GM12878 (cell line): ENCODE data around the gene SECTM1. TPM values are rescaled to one million over a fixed set of nuclear protein-coding genes. Genes with fewer than 3 reads are reported as not detected.

Experiments used
- ATAC-seq: fragments of 200-7000 bp; cut with Tn5 transposase; 3 replicates; pipeline ENCODE4 v1.9.1; 2020; ENCODE audit warnings: mild to moderate bottlenecking, moderate library complexity
- BruUV-seq: library from RNA; stranded (reverse); fragments of 400-500 nt; replicated peaks from 2 replicates; lab custom pipeline; 2021; lab: Mats Ljungman, UMichigan
- CTCF ChIA-PET: fragments of 300-600 bp; sonication (Branson Sonifier 250); formaldehyde crosslinking; extraction: SDS; loops from one replicate; lab custom pipeline; 2021; ENCODE audit warnings: inconsistent platforms; lab: Yijun Ruan, JAX
- POLR2A ChIA-PET: fragments of 350-600 bp; formaldehyde crosslinking; extraction: SDS; loops from one replicate; lab custom pipeline; 2021; ENCODE audit warnings: inconsistent platforms; lab: Charles Lee
- RAD21 ChIA-PET: fragments of 300-600 bp; sonication (Branson Sonifier 250); formaldehyde crosslinking; loops from one replicate; lab custom pipeline; 2023; ENCODE audit warnings: antibody characterized with exemption; ENCODE audit not compliant: unreplicated experiment; lab: Charles Lee
- SMC1A ChIA-PET: fragments of 300-600 bp; sonication (Branson Sonifier 250); formaldehyde crosslinking; loops from one replicate; lab custom pipeline; 2023; ENCODE audit not compliant: unreplicated experiment, uncharacterized antibody; lab: Charles Lee
- DNase-seq: peaks from one replicate; pipeline ENCODE4 v3.0.0-alpha.2; 2011; ENCODE audit warnings: low read depth, low spot score
- FAIRE-seq: peaks from 3 replicates; lab custom pipeline; 2011; peaks lifted over from hg19 to GRCh38; lab: Jason Lieb, UNC
- H2AFZ ChIP-seq: 2 replicates; pipeline ENCODE4 v1.6.0; 2011; ENCODE audit warnings: low read depth, low read length, control low read depth; ENCODE audit not compliant: control insufficient read depth
- H3K27ac ChIP-seq: 2 replicates; pipeline ENCODE4 v1.5.1; 2011; ENCODE audit warnings: control low read depth; ENCODE audit not compliant: control insufficient read depth, insufficient read depth
- H3K27me3 ChIP-seq, 2 experiments: replicated peaks in 1 of 2; 2 replicates each; pipeline versions ENCODE4 v1.6.0 to v1.6.1; 2011; ENCODE audit warnings: low read length in 1 of 2; ENCODE audit not compliant: control insufficient read depth in 2 of 2, insufficient read depth in 2 of 2
- H3K36me3 ChIP-seq, 2 experiments: 2 replicates each; pipeline ENCODE4 v1.5.1; 2011; ENCODE audit warnings: low read length in 1 of 2; ENCODE audit not compliant: control insufficient read depth in 2 of 2, insufficient read depth in 2 of 2
- H3K4me1 ChIP-seq: 2 replicates; pipeline ENCODE4 v1.6.1; 2011; ENCODE audit warnings: mild to moderate bottlenecking, low read length, moderate library complexity, mixed read lengths; ENCODE audit not compliant: control insufficient read depth, insufficient read depth
- H3K4me2 ChIP-seq: 2 replicates; pipeline ENCODE4 v1.6.0; 2011; ENCODE audit warnings: control low read depth; ENCODE audit not compliant: control insufficient read depth, insufficient read depth
- H3K4me3 ChIP-seq: fragments of 200-600 bp; sonication (generic); 2 replicates; pipeline ENCODE4 v1.5.1; 2016
- H3K79me2 ChIP-seq: 2 replicates; pipeline ENCODE4 v1.6.0; 2011; ENCODE audit warnings: low read length; ENCODE audit not compliant: control insufficient read depth, insufficient read depth
- H3K9ac ChIP-seq: 2 replicates; pipeline ENCODE4 v1.8.0; 2011; ENCODE audit warnings: low read length, control low read depth, mixed read lengths; ENCODE audit not compliant: control insufficient read depth, insufficient read depth
- H3K9me3 ChIP-seq: replicated peaks from 3 replicates; pipeline ENCODE4 v1.5.1; 2011; ENCODE audit warnings: mild to moderate bottlenecking, low read length; ENCODE audit not compliant: control insufficient read depth, insufficient read depth
- H4K20me1 ChIP-seq: 2 replicates; pipeline ENCODE4 v1.6.0; 2011; ENCODE audit not compliant: control insufficient read depth, insufficient read depth
- BCLAF1 ChIP-seq: fragments of 450-650 bp; IDR thresholded peaks from 2 replicates; pipeline ENCODE4 v1.6.1; 2017; ENCODE audit warnings: antibody characterized with exemption, mild to moderate bottlenecking, moderate library complexity
- EED ChIP-seq: sonication (generic); IDR thresholded peaks from 2 replicates; pipeline ENCODE4 v1.6.1; 2016; ENCODE audit warnings: antibody characterized with exemption, low read depth
- EP300 ChIP-seq, 2 experiments: fragments of 150-350 bp in 1 of 2; IDR thresholded peaks; 2 replicates each; pipeline ENCODE4 v1.6.1; 2011 to 2012; ENCODE audit warnings: low read depth in 2 of 2, low read length in 2 of 2, borderline replicate concordance in 1 of 2, improper control_type of control experiment in 1 of 2, inconsistent platforms in 1 of 2; ENCODE audit not compliant: control insufficient read depth in 1 of 2
- KDM1A ChIP-seq: fragments of 200-600 bp; sonication (generic); IDR thresholded peaks from 2 replicates; pipeline ENCODE4 v1.6.1; 2016; ENCODE audit warnings: borderline replicate concordance
- MLLT1 ChIP-seq: fragments of 450-650 bp; IDR thresholded peaks from 2 replicates; pipeline ENCODE4 v1.6.1; 2016; ENCODE audit warnings: mild to moderate bottlenecking
- NFYB ChIP-seq: IDR thresholded peaks from 2 replicates; pipeline ENCODE4 v1.6.1; 2011; ENCODE audit warnings: low read depth, mild to moderate bottlenecking, low read length, improper control_type of control experiment, moderate library complexity; ENCODE audit not compliant: insufficient read depth
- WGBS: methylation state at CpG from one replicate; pipeline ENCODE4 v1.1.6; 2016; ENCODE audit warnings: low lambda C conversion rate; ENCODE audit not compliant: insufficient replicate concordance, insufficient coverage; ENCODE audit errors: missing lambda C conversion rate; 5-methylcytosine and 5-hydroxymethylcytosine counted together
- in situ Hi-C: fragments of 300-500 bp; cut with MboI; formaldehyde crosslinking; loops from 9 replicates; pipeline ENCODE4 v1.14.3; 2018; ENCODE audit warnings: mixed read lengths
- intact Hi-C: fragments of 100-400 bp; cut with micrococcal nuclease; formaldehyde crosslinking; loops from one replicate; pipeline ENCODE4 v1.14.2; 2022; ENCODE audit not compliant: unreplicated experiment
- polyA plus RNA-seq, 11 experiments: library from polyadenylated mRNA; depleted of rRNA in 4 of 11; unstranded in 6 of 11; stranded (reverse) in 5 of 11; fragments of >200 nt; fragmentation: Nextera tagmentation in 4 of 11; fragmentation: Illumina TruSeq in 1 of 11; extraction: Ambion mirVana in 4 of 11; extraction: Trizol in 1 of 11; gene quantifications; 1 replicate in 1 of 11; 2 replicates in 10 of 11; pipeline versions ENCODE4 v1.2.1 to v1.2.3, GENCODE V29; 2011 to 2016; ENCODE audit warnings: inconsistent platforms in 2 of 11, missing spikeins in 2 of 11, low read depth in 1 of 11
- total RNA-seq, 4 experiments: library from RNA; depleted of rRNA in 3 of 4; stranded (reverse); fragments of >200 nt in 3 of 4; fragmentation: Illumina TruSeq in 1 of 4; extraction: Trizol in 1 of 4; gene quantifications; 2 replicates each; pipeline versions ENCODE4 v1.2.1 to v1.2.3, GENCODE V29; 2013 to 2021

The SECTM1 gene
- total and polyA plus RNA-seq, 10 of the 15 experiments (the other 5 are each of a cell fraction or from before 2014, with no cell fraction given), result 0.10 to 0.13 (median 0.12) TPM; not detected in 7

- no peak for TF ChIP-seq BCLAF1
- no peak for TF ChIP-seq NFYB
- TF ChIP-seq KDM1A, result no peak
- no peak for TF ChIP-seq EP300 (IDR thresholded peaks at IDR 0.05; ENCODE audit: borderline replicate concordance in 1 of 2, control insufficient read depth in 1 of 2, low read depth in 2 of 2, low read length in 2 of 2)
These were observed 33.3 kb downstream of the SECTM1 start (continued) for GRCh38 chr17:82300228-82300627.

GRCh38 chr17:82299452-82299851 lies 34.1 kb downstream of the SECTM1 start:
- no peaks in the 10 kb centered on the region for H3K9me3 ChIP-seq
- H3K27ac ChIP-seq, result no peak overlapping the region
- H3K4me3 ChIP-seq, result no peak overlapping the region

More at GRCh38 chr17:82299452-82299851, 34.1 kb downstream of the SECTM1 start:
- no TSS peak for BruUV-seq
- no peak overlapping the region for H3K9ac ChIP-seq
- H3K36me3 ChIP-seq, result no peaks in the 10 kb centered on the region
- no peak overlapping the region for H3K4me2 ChIP-seq
- in situ Hi-C loops, result no loop called here
- no peak for FAIRE-seq
- no peak for DNase-seq
- ChIA-PET POLR2A (interaction anchor here (1.0 to 4.0 kb wide), 5 partner anchors 14 to 94 kb away, joined by 3 to 32 read pairs (median 3); no protein-coding TSS in a partner anchor), RAD21 (interaction anchor here (1.1 to 7.9 kb wide), 6 partner anchors 15 to 270 kb away, joined by 3 to 77 read pairs (median 10); no protein-coding TSS in a partner anchor), SMC1A (interaction anchor here (1.5 to 5.1 kb wide), 5 partner anchors 23 to 93 kb away, joined by 4 to 42 read pairs (median 12); no protein-coding TSS in a partner anchor), CTCF (interaction anchor here (1.0 to 8.7 kb wide), 8 partner anchors 24 to 120 kb away, joined by 3 to 94 read pairs (median 16); no protein-coding TSS in a partner anchor)
- TF ChIP-seq EED (no peak), MLLT1 (peak; percentile 88)
- H3K27me3 ChIP-seq, result no peaks in the 10 kb centered on the region
- H3K79me2 ChIP-seq, result no peaks in the 10 kb centered on the region
- H3K4me1 ChIP-seq, result peaks cover 43% of the 10 kb centered on the region
- intact Hi-C loops, result no loop called here
- H4K20me1 ChIP-seq, result no peaks in the 10 kb centered on the region
- no peak for ATAC-seq
- H2AFZ ChIP-seq, result no peak overlapping the region
- WGBS, result 98% methylated on average over 9 of the region's 10 CpGs
